DND-41 (cell line): ENCODE results near the gene RSPH6A.

Experiments
- EZH2 ChIP-seq: IDR thresholded peaks from 3 replicates; pipeline ENCODE4 v1.6.1; 2012; ENCODE audit warnings: borderline replicate concordance, low read depth, mild to moderate bottlenecking, moderate library complexity, low read length, inconsistent platforms; ENCODE audit not compliant: severe bottlenecking
- TF ChIP-seq, protein P1 (sequence below): IDR thresholded peaks from 2 replicates; pipeline ENCODE4 v1.5.1; 2012; ENCODE audit warnings: borderline replicate concordance, low read length, moderate library complexity, mild to moderate bottlenecking; ENCODE audit not compliant: poor library complexity, severe bottlenecking; ENCODE audit errors: extremely low read depth

DNA sequence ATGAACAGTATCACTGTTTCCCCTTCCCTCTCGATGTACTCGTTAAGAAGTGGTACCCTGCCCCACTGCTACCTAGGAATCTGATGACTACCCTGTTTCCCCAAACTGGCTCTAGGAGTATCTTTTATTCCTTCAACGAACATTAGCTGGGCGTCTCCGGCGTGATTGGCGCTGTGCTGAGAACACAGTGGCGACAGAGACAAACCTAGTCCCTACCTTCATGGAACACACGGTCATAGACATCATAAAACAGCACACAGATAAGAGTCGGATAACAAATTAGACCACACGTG is 47.1 kb upstream of the RSPH6A start:
- TF ChIP-seq, protein P1, sequence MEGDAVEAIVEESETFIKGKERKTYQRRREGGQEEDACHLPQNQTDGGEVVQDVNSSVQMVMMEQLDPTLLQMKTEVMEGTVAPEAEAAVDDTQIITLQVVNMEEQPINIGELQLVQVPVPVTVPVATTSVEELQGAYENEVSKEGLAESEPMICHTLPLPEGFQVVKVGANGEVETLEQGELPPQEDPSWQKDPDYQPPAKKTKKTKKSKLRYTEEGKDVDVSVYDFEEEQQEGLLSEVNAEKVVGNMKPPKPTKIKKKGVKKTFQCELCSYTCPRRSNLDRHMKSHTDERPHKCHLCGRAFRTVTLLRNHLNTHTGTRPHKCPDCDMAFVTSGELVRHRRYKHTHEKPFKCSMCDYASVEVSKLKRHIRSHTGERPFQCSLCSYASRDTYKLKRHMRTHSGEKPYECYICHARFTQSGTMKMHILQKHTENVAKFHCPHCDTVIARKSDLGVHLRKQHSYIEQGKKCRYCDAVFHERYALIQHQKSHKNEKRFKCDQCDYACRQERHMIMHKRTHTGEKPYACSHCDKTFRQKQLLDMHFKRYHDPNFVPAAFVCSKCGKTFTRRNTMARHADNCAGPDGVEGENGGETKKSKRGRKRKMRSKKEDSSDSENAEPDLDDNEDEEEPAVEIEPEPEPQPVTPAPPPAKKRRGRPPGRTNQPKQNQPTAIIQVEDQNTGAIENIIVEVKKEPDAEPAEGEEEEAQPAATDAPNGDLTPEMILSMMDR: peak; percentile 3
- no peak for TF ChIP-seq EZH2
